Kidney epithelial cell (primary cell): Measurements from ENCODE around the gene HACE1. TPM values are rescaled to one million over a fixed set of nuclear protein-coding genes. Genes with fewer than 3 reads are reported as not detected.
"Not testable (repeated sequence)": the region's sequence is repeated elsewhere in the genome, so short reads cannot be mapped to it uniquely, and the experiment has no call there.

Experiments
- DNase-seq: peaks from one replicate; pipeline ENCODE4 v3.0.0-alpha.2; 2010; ENCODE audit warnings: low read depth
- H3K27me3 ChIP-seq: 2 replicates; pipeline ENCODE4 v1.6.0; 2011; ENCODE audit warnings: low read length; ENCODE audit not compliant: control insufficient read depth, insufficient read depth
- H3K36me3 ChIP-seq: 2 replicates; pipeline ENCODE4 v1.5.1; 2011; ENCODE audit warnings: low read length; ENCODE audit not compliant: control insufficient read depth, insufficient read depth
- H3K4me3 ChIP-seq: 2 replicates; pipeline ENCODE4 v1.5.1; 2011; ENCODE audit warnings: low read depth, mild to moderate bottlenecking, control low read depth, low read length
- CTCF ChIP-seq: IDR thresholded peaks from 2 replicates; pipeline ENCODE4 v1.5.1; 2011; ENCODE audit warnings: mild to moderate bottlenecking, moderate library complexity, low read length, control low read depth, inconsistent platforms; ENCODE audit not compliant: insufficient read depth, poor library complexity, severe bottlenecking
- total RNA-seq: library from RNA; depleted of rRNA; stranded (reverse); fragments of >200 nt; gene quantifications from 2 replicates; pipeline ENCODE4 v1.2.3, GENCODE V29; 2015

Gene HACE1
- total RNA-seq, 1 donor from 2014 or later, result 18.9 TPM

DNA sequence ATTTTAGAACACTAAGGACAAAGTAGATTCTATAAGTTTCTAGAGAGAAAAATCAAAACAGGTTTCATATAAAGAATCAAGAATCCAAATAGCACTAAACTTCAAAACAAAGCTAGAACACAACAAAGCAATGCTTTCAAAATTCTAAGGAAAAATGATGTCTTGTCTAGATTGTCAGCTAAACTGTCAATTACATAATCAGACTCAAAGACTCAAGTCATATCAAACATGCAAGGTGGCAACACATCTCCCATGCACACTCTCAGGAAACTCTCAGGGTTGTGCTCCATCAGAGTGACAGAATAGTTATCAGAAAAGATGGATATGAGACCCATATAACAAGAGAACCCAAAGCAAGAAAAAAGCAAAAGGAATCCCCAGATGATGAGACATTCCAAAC is 23.9 kb downstream of the HACE1 start:
- H3K4me3 ChIP-seq, result no peak overlapping the region
- no peaks in the 10 kb centered on the region for H3K36me3 ChIP-seq
- no peak for DNase-seq
- no peak for TF ChIP-seq CTCF
- no peaks in the 10 kb centered on the region for H3K27me3 ChIP-seq

DNA sequence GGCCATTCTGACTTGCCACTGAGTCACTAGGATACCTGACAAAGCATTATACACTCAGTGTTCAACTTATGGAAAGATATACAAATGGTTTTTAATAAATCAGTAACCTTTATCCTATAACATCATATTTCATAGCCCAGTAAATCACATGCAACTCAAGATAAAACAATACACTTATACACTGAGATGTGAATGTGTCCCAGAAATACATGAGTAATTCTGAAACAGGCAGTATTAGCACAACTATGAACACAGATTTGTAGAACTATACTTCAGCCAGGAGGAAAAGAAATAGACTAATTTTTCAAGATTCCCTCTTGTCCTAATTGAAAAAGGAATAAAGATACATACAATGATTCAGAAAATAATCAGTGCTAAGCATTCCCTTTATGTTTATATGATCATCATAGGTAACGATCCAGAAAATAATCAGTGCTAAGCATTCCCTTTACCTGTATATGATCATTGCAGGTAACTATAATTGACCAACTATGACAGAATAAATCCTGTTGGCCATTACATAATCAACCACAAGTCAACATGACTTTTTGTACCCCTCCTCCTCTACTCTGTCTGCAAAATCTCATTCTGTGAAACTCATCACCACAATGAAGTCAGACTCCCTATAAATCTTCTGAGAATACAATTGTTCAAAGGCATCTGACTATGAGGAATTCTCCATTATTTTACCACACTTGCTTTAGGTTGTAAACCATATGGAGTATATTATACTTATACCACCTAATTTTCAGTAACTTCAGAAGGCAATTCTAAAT is 30.3 kb downstream of the HACE1 start:
- Histone ChIP-seq H3K27me3 (no peaks in the 10 kb centered on the region), H3K4me3 (no peak overlapping the region), H3K36me3 (no peaks in the 10 kb centered on the region)
- no peak for TF ChIP-seq CTCF
- DNase-seq, result peak; percentile 1

- Histone ChIP-seq H3K36me3 (no peaks in the 10 kb centered on the region), H3K4me3 (no peak overlapping the region), H3K27me3 (no peaks in the 10 kb centered on the region)
- no peak for DNase-seq
- TF ChIP-seq CTCF, result no peak
These were observed 31.2 kb downstream of the HACE1 start for GRCh38 chr6:104828478-104828877.

GRCh38 chr6:104820820-104821219 is 38.9 kb downstream of the HACE1 start:
- not testable (repeated sequence) for H3K27me3 ChIP-seq, DNase-seq, H3K36me3 ChIP-seq, H3K4me3 ChIP-seq

DNA sequence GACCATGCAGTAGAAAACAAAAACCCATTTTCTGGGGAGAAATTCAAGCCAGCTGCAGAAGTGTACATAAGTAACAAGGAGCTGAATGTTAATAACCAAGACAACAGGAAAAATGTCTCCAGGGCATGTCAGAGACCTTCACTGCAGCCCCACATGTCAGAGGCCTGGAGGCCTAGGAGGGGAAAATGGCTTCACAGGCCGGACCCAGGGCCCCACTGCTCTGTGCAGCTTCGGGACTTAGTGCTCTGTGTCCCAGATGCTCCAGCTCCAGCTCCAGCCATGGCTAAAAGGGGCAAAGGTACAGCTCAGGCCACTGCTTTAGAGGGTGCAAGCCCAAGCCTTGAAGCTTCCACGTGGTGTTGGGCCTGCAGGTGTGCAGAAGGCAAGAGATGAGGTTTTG is 43.6 kb downstream of the HACE1 start:
- DNase-seq, result no peak
- Histone ChIP-seq H3K27me3 (no peaks in the 10 kb centered on the region), H3K36me3 (no peaks in the 10 kb centered on the region), H3K4me3 (no peak overlapping the region)
- no peak for TF ChIP-seq CTCF

- TF ChIP-seq CTCF, result no peak
- Histone ChIP-seq H3K27me3 (no peaks in the 10 kb centered on the region), H3K36me3 (no peaks in the 10 kb centered on the region), H3K4me3 (no peak overlapping the region)
- no peak for DNase-seq
These were observed 45.0 kb downstream of the HACE1 start for GRCh38 chr6:104814743-104815142.
